GM08714 (cell line): ENCODE results near the gene UCP1.
"Not testable (repeated sequence)": the region's sequence is repeated elsewhere in the genome, so short reads cannot be mapped to it uniquely, and the experiment has no call there.

Experiments used
- H3K4me3 ChIP-seq: fragments of 200-500 bp; sonication (Bioruptor generic); 2 replicates; pipeline ENCODE4 v1.5.1; 2014; ENCODE audit warnings: mild to moderate bottlenecking, low read length, inconsistent platforms
- ZNF274 ChIP-seq: IDR thresholded peaks from 2 replicates; pipeline ENCODE4 v1.6.1; 2012; ENCODE audit warnings: mild to moderate bottlenecking, low read depth, low read length

The UCP1 gene

DNA sequence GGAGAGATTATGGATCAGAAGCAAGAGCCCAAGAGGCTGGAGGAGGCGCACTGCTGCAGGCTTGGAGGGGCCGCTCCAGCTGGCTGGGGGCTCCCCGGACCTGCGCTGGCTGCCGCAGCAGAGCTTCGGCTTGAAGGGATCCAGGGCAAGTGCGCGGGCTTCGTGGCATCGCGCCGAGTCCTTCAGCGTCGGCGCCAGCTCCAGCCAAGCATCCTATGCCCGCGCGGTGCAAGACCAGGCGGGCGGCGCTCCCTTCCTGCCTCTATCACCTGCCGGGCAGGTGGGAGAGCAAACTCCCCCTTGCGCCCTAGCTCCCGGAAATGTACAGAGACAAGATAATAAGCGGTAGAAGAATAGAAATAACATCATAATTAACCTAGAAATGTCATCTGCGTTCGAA, 10.5 kb upstream of the UCP1 start:
- H3K4me3 ChIP-seq = no peak overlapping the region
- no peak for TF ChIP-seq ZNF274

DNA sequence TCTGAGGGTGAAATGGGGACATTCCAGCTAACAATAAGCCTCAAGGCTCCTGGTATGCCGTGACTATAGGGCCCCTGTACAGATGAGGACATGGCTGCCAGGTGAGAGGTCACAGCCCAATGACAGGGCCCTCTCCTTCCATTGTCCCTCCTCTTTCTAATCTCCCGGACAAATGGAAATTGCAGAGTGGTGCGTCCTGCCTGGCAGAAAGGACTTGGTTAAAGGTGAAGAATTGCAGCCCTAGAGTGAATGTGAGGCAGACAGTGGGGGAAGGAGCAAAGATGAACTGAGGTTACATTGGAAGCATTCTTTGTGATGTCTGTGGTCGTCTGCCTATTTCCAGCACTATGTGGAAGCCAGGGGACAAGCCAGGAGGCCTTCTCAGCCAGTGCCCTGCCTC, 6.7 kb upstream of the UCP1 start:
- TF ChIP-seq ZNF274 = no peak
- H3K4me3 ChIP-seq = no peak overlapping the region

DNA sequence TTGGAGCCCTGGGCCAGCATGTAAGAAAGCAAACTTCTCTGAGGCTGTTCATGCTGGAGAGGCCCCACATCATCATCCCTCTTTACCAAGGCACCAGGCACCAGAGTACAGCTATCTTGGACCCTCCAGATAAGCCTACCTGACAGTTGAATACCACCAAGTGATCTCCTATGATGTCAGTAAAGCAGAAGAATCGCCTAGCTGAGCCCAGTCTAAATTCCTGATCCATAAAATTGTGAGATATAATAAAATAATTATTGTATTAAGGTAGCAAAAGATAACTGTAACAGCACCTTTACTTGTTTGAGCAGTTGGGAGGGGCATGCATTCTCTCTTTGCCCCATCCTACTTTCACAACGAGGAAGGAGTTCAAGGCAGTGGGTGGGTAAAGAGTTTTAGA, 2.9 kb upstream of the UCP1 start:
- H3K4me3 ChIP-seq = no peak overlapping the region
- no peak for TF ChIP-seq ZNF274

DNA sequence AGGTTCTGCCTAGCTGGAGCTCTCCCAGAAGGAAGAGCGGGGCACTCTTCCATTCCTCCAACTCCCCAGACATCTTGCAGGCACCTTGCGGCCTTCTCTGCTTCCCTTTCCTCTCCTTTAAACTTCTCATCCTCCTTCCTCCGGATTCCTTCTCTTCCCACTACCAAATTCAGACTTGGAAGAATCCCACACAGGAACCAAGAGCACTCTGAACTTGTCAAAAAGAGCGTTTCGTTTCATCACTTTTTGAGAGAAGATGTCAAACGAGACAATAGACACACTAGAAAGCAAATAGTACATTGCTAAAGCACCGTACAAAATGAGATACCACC, 512 bp upstream of the UCP1 start:
- H3K4me3 ChIP-seq = no peak overlapping the region; the same call in 1 of the 2 replicates
- no peak for TF ChIP-seq ZNF274

DNA sequence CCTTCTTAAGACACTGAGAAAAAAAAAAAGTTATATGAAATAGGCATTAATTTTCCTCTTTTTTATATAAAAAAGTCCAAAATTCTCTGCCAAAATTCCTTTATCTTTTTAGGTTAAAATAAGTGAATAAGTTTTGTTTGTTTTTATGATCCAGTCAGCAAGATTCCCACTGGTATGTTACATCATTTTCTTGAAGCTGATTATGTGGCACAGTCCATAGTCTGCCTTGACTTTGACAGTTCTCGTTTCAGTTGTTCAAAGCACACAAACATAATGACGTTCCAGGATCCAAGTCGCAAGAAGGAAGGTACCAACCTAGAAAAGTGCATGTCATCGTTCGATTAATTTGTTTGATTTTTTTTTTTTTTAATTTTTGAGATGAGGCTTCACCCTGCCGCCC, 9.1 kb downstream of the UCP1 start:
- no peak for TF ChIP-seq ZNF274

DNA sequence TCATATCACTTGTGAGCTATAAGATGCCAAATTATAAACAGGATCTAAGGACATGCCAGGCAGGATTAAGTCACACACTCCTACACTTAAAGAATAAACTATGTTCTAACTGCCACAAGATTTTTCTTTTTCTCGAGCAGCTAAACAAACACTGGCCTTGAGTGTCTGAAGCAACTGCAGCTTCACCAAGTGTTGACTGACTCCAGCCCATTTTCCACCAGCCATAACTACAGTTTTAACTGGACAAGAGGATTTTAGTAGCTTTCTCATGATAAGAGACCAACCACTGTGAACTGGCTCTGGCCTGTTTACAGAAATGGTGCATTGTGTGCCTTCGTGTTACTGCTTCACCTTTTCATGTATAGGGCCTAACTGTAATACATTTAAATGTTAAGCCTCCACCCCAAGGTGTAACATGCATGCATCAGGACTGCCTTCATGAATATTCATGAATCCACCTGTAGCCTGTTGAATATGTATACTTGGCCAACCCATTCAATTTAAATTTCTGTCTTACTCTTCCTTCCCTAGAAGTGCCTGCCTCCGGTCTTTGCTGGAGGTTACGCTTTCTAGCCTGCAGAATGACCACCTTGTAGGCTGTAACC, 10.8 kb downstream of the UCP1 start:
- no peak overlapping the region for H3K4me3 ChIP-seq
- TF ChIP-seq ZNF274 = no peak

More for the DNA sequence above, 9.1 kb downstream of the UCP1 start:
- no peak overlapping the region for H3K4me3 ChIP-seq

DNA sequence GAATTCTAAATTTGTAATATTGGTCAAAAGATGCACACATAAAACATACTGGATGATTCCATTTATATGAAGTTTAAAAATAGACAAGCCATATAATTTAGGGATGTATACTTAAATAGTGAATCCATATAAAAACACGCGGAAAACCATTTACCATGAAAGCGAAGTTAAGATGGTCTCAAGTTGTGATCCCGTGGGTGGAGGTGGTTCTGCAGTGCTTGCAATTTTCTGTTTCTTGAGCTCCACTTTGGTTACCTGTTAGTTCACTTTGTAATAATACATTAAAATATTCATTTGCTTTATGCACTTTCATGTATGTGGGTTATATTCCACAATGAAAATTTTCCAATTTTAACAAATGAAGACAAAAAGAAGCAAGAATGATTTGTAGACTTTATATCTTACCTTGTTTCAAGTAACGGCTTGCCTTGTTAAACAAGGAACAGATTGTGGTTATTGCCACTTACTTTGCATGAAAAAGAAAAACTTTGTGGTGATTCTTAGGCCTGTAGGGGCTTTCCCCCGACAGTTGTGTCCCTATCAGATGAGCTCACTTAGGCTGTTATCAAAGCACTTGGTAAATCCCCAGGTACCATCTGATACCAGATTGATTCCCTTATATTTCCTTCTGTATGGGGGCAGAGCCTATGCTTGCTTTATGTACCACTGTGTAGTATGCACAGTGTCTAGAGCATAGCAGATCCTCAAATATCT, 12.2 kb downstream of the UCP1 start:
- no peak overlapping the region for H3K4me3 ChIP-seq
- no peak for TF ChIP-seq ZNF274

DNA sequence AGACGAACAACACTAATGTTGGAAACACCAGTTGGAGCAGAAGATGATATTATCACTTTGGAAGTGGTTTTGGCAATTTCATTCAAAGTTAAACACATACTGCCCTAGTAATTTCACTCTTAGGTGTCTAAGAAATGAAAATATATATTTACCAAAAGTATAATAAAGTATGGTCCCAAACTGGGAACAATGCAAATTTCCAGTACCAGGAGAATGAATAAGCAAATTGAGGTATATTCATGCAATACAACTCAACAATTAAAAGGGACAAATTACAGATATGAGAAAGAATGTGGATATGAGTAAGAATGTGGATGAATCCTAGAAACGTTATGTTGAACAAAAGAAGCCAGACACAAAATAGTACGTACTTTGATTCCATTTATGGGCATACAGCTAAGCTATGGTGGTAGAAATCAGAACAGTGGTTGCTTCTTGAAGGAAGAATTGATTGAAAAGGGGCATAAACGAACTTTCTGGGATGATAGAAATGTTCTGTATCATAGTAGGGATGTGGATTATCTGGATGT, 34.7 kb downstream of the UCP1 start:
- no peak for TF ChIP-seq ZNF274

DNA sequence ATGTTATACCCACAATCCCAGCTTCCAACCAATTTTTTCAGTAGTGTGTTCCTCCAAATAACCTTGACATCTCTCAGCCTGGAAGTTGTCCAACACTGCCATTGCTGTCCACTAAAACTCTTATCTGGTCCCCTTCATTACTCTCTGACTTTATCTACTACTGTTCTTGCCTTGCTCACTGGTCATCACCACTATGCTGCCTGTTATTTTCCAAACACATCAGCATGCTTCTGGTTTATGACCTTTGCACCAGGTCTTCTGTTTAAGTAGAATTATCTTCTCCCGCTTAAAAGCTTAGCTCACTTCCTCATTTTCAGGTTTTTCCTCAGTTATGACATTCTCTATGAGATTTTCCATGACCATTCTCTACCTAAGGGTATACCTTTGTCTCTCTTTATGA, 39.3 kb downstream of the UCP1 start:
- no peak for TF ChIP-seq ZNF274

More for the DNA sequence above, 34.7 kb downstream of the UCP1 start:
- no peak overlapping the region for H3K4me3 ChIP-seq

DNA sequence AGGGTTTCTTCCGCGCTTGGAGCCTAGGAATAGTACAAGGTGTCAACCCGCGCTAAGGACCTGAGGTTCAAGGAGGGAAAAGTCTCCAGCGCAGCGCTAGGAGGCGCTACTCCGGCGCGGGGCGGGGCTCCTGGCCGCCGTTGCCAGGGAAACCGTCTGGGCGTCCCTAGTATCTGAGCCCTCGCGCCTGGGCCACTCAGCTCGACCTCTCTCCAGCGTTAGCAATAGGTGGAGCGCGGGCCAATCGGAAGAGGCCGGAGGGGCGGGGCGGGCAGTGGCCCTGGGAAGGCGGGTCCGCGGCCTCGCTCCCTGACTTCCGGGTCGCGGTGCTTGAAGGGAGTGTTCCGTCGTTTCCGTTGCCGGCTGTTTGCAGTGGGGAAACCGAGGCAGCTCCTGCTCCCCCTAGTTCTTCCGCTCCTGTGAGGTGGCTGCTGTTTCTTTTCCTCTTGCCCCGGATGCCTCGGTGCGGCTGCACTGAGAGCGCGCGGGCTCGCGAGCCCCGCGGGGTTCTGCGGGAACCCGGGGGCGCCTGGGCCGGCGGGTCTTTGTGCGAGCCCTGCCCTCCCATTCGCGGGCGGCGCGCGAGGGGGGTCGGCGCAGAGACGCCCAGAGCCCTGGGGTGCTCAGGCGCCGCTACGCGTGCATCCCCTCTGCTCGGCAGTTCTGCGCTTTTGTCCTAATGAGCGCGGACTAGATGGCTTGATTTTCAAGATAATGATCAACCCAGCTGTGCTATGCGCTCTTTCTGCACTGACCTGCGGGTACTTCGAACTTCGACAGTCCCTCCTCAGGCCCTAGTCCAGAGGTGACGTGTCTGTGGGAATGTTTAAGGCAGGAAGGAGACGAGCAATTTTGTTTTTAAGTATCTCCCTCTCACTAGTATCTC, 44.7 kb downstream of the UCP1 start, which contains the start of gene ELMOD2:
Gene ELMOD2 (plus strand): TSS at position 312 of the 886 bp plus-strand sequence. CDS start 1,261 bp downstream, outside the sequence.
- no peak for TF ChIP-seq ZNF274
- peak within 1 kb of the TSS; percentile 86 for H3K4me3 ChIP-seq

More for the DNA sequence above, 39.3 kb downstream of the UCP1 start:
- no peak overlapping the region for H3K4me3 ChIP-seq

DNA sequence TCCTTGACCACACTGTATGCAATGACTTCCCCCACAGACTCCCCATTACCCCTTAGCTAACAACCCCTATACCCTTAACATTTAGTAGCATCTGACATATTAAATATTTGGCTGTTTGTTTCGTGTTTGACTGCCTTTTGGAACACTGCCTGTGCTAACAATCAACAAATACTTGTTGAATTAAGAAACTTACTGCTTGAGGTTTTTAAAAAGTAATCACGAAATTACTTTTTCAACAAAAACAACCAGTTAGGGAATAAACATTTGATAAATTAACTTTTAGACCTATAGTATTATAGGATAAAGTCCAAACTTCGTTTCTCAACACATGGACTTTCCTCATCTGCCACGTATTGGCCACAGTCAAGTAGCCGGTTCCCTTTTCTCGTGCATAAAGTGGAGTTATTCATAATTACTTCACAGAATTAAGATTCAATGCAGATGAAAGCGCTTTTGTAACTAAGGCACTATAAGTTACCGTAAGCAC, 45.3 kb downstream of the UCP1 start:
- TF ChIP-seq ZNF274 = no peak
- H3K4me3 ChIP-seq = peak overlapping the region; percentile 18; the same call in 1 of the 2 replicates

DNA sequence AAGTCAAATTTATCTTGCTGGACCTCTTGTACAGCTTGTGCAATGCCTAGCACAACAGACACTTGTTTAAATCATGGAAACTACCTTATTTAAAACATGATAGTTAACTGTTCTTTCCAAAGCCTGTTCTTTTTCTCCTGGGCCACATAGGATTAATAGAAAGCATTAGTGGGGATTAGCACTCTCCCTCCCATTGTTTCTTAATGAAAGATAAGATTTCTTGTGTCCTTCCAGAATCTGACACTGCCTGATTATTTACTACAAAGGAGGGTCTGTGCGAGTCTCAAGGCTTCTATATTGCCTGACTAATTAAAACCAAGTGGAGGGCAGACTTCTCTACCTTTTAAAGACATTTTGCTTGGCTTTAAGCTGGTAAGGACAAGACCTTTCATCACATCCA, 53.3 kb downstream of the UCP1 start:
- no peak overlapping the region for H3K4me3 ChIP-seq
- no peak for TF ChIP-seq ZNF274

DNA sequence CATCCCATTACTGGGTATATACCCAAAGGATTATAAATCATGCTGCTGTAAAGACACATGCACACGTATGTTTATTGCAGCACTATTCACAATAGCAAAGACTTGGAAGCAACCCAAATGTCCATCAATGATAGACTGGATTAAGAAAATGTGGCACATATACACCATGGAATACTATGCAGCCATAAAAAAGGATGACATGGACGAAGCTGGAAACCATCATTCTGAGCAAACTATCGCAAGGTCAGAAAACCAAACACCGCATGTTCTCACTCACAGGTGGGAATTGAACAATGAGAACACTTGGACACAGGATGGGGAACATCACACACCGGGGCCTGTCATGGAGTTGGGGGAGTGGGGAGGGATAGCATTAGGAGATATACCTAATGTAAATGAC, 55.0 kb downstream of the UCP1 start:
- H3K4me3 ChIP-seq = not testable (repeated sequence)
